HG03354 (cell line): ENCODE measurements around the gene SH3GL1.

Experiments
- ATAC-seq: cut with Tn5 transposase; IDR thresholded peaks from one replicate; pipeline ENCODE4 v1.9.1; 2021; ENCODE audit warnings: mild to moderate bottlenecking; ENCODE audit not compliant: unreplicated experiment, poor library complexity, severe bottlenecking

The SH3GL1 gene

GRCh38 chr19:4432918-4433506 is 32.7 kb upstream of the SH3GL1 start:
- no peak for ATAC-seq

- ATAC-seq: no peak
These were observed 31.7 kb upstream of the SH3GL1 start for GRCh38 chr19:4431808-4432674.

- no peak for ATAC-seq
These were observed 30.9 kb upstream of the SH3GL1 start for GRCh38 chr19:4431296-4431695.

- ATAC-seq: no peak
These were observed 30.4 kb upstream of the SH3GL1 start for GRCh38 chr19:4430760-4431159.

- ATAC-seq: no peak
These were observed 29.4 kb upstream of the SH3GL1 start for GRCh38 chr19:4429771-4430171.

GRCh38 chr19:4429256-4429655 is 28.9 kb upstream of the SH3GL1 start:
- no peak for ATAC-seq

- no peak for ATAC-seq
These were observed 28.1 kb upstream of the SH3GL1 start for GRCh38 chr19:4428326-4428975.

- no peak for ATAC-seq
These were observed 25.2 kb upstream of the SH3GL1 start for GRCh38 chr19:4425537-4425936.

- ATAC-seq: no peak
These were observed 23.2 kb upstream of the SH3GL1 start for GRCh38 chr19:4423416-4424126.

- no peak for ATAC-seq
These were observed 15.9 kb upstream of the SH3GL1 start for GRCh38 chr19:4416268-4416667.

GRCh38 chr19:4415352-4415751 is 15.0 kb upstream of the SH3GL1 start:
- ATAC-seq: no peak

GRCh38 chr19:4414800-4415321 is 14.5 kb upstream of the SH3GL1 start:
- no peak for ATAC-seq

GRCh38 chr19:4414144-4414799 is 13.9 kb upstream of the SH3GL1 start:
- ATAC-seq: no peak

GRCh38 chr19:4413588-4413987 is 13.2 kb upstream of the SH3GL1 start:
- no peak for ATAC-seq

GRCh38 chr19:4409123-4409933 is 9.0 kb upstream of the SH3GL1 start:
- no peak for ATAC-seq

- ATAC-seq: no peak
These were observed 6.3 kb upstream of the SH3GL1 start for GRCh38 chr19:4406626-4407025.

GRCh38 chr19:4405977-4406376 is 5.6 kb upstream of the SH3GL1 start:
- ATAC-seq: no peak

GRCh38 chr19:4403005-4403761 is 2.8 kb upstream of the SH3GL1 start:
- no peak for ATAC-seq
